ENCODE measurements around the gene IKZF1.

Gene IKZF1

DNA sequence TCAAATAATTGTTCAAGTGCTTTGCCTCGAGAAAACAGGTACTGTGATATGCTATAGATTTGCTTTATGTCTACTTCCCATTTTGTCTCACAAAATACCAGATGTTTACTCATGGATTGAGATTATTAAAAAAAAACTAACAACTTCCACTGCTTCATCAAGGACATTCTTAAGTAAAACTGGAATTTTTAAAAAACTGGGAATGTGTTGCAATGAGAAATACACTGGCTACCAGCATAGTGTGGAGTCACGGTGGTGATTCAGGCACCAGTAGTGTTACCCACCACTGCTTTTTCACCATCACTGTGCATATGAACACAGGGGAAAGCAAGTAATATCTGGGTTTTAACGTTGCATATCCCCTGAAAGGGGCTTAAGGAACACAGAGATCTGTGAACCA is 124.4 kb downstream of the IKZF1 start:
- no peak overlapping the region for H3K9ac ChIP-seq
- H3K4me3 ChIP-seq (IDR thresholded peaks at IDR 0.05; ENCODE audit: insufficient read depth, low read depth, low read length) = no peak overlapping the region
- H4K20me1 ChIP-seq (ENCODE audit: insufficient read depth) = no peaks in the 10 kb centered on the region
- H3K4me2 ChIP-seq = no peak overlapping the region
- H3K79me2 ChIP-seq (ENCODE audit: insufficient read depth, low read depth) = no peaks in the 10 kb centered on the region
- H3K27me3 ChIP-seq (ENCODE audit: insufficient read depth, low read depth) = no peaks in the 10 kb centered on the region
- H3K27ac ChIP-seq = no peak overlapping the region
- no peaks in the 10 kb centered on the region for H3K4me1 ChIP-seq (ENCODE audit: low read depth, poor library complexity, severe bottlenecking)
- TF ChIP-seq, protein P1, sequence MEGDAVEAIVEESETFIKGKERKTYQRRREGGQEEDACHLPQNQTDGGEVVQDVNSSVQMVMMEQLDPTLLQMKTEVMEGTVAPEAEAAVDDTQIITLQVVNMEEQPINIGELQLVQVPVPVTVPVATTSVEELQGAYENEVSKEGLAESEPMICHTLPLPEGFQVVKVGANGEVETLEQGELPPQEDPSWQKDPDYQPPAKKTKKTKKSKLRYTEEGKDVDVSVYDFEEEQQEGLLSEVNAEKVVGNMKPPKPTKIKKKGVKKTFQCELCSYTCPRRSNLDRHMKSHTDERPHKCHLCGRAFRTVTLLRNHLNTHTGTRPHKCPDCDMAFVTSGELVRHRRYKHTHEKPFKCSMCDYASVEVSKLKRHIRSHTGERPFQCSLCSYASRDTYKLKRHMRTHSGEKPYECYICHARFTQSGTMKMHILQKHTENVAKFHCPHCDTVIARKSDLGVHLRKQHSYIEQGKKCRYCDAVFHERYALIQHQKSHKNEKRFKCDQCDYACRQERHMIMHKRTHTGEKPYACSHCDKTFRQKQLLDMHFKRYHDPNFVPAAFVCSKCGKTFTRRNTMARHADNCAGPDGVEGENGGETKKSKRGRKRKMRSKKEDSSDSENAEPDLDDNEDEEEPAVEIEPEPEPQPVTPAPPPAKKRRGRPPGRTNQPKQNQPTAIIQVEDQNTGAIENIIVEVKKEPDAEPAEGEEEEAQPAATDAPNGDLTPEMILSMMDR (conservative IDR thresholded peaks at IDR 0.05; ENCODE audit: low read depth, low read length) = no peak
- no peaks in the 10 kb centered on the region for H3K36me3 ChIP-seq (ENCODE audit: insufficient read depth)
- H2AFZ ChIP-seq (ENCODE audit: low read depth) = no peak overlapping the region

DNA sequence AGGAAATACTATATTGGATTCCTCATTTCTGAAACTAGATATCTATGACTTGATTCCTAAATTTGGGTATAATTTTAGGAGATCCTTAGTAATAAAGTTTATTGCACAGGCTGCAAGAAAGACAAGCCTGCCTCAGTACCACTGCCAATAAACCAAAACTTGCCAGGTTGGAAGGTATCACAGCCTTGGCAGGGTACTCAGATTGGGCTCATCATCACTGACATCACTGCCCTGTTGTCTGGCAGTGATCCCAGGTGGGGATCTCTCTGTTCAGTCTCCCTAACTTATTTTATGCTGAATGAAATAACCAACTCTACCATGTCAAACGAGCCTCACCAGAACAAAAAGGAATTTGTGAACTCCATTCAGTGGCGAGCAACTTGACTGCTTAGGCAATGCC is 126.8 kb downstream of the IKZF1 start:
- H4K20me1 ChIP-seq (ENCODE audit: insufficient read depth) = no peaks in the 10 kb centered on the region
- TF ChIP-seq, protein P1 (conservative IDR thresholded peaks at IDR 0.05; ENCODE audit: low read depth, low read length) = no peak
- no peak overlapping the region for H2AFZ ChIP-seq (ENCODE audit: low read depth)
- H3K4me3 ChIP-seq (IDR thresholded peaks at IDR 0.05; ENCODE audit: insufficient read depth, low read depth, low read length) = no peak overlapping the region
- no peak overlapping the region for H3K4me2 ChIP-seq
- no peaks in the 10 kb centered on the region for H3K27me3 ChIP-seq (ENCODE audit: insufficient read depth, low read depth)
- no peak overlapping the region for H3K9ac ChIP-seq
- no peak overlapping the region for H3K27ac ChIP-seq
- H3K79me2 ChIP-seq (ENCODE audit: insufficient read depth, low read depth) = no peaks in the 10 kb centered on the region
- no peaks in the 10 kb centered on the region for H3K36me3 ChIP-seq (ENCODE audit: insufficient read depth)
- H3K4me1 ChIP-seq (ENCODE audit: low read depth, poor library complexity, severe bottlenecking) = no peaks in the 10 kb centered on the region

DNA sequence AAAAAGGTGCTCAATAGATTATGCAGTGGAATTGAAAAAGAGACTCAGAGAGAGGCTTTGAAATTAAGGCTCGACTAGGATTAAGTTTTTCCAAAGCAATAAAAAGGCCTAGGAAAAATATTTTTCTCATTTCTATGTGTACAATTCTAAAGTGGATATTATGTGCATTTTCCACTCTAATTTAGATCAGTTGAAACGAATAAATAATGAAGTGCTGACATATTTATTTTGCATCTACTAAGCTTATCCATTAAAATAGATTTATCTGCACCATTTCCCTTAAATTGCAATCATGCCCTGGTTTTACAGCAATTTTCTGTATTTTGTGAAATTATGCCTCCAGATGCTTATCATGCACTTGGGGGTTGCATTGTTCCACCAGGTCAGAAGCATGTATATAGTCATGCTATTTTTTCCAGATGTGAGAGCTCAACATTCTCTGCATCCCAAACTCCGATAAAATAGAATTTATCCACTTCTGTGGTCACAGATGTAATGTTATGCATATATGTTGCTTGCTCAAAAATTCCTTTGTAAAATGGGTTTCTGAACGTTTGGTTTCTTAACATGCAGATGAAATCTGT is 127.3 kb downstream of the IKZF1 start:
- Histone ChIP-seq H3K27me3 (ENCODE audit: insufficient read depth, low read depth) (no peaks in the 10 kb centered on the region), H3K9ac (no peak overlapping the region), H3K4me3 (IDR thresholded peaks at IDR 0.05; ENCODE audit: insufficient read depth, low read depth, low read length) (no peak overlapping the region), H3K27ac (no peak overlapping the region), H4K20me1 (ENCODE audit: insufficient read depth) (no peaks in the 10 kb centered on the region), H3K79me2 (ENCODE audit: insufficient read depth, low read depth) (no peaks in the 10 kb centered on the region), H3K4me1 (ENCODE audit: low read depth, poor library complexity, severe bottlenecking) (no peaks in the 10 kb centered on the region), H3K36me3 (ENCODE audit: insufficient read depth) (no peaks in the 10 kb centered on the region), H3K4me2 (no peak overlapping the region), H2AFZ (ENCODE audit: low read depth) (no peak overlapping the region)
- TF ChIP-seq, protein P1 (conservative IDR thresholded peaks at IDR 0.05; ENCODE audit: low read depth, low read length) = no peak

DNA sequence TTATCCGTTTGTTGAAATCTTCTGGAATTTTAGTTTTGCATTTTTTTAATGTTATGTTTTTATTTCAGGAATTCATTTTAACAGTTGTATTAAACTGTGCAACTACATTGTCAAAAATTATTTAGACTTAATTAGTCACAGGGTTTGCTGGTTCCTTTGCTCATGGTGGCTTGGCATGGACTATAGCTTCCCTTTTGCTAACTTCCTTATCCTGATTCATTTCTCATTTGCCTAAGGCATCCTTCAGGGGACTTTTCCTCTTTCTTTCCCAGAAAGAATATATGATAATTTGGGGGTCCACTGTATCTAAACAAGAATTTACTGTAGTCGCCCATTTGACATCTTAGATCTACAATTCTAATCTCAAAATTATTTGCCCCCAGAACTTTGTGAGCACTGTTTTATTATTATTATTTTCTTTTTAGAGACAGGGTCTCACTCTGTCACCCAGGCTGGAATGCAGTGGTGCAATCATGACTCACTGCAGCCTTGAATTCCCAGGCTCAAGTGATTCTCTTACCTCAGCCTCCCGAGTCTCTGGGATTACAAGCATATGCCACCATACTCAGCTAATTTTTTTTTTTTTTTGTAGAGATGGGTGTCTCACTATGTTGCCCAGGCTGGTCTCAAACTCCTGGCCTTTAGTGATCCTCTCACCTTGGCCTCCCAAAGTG is 131.8 kb downstream of the IKZF1 start:
- TF ChIP-seq, protein P1 (conservative IDR thresholded peaks at IDR 0.05; ENCODE audit: low read depth, low read length) = no peak

More for the DNA sequence above, 131.8 kb downstream of the IKZF1 start:
- no peak overlapping the region for H2AFZ ChIP-seq (ENCODE audit: low read depth)
- H3K79me2 ChIP-seq (ENCODE audit: insufficient read depth, low read depth) = no peaks in the 10 kb centered on the region
- no peak overlapping the region for H3K27ac ChIP-seq
- H3K36me3 ChIP-seq (ENCODE audit: insufficient read depth) = no peaks in the 10 kb centered on the region
- H3K4me1 ChIP-seq (ENCODE audit: low read depth, poor library complexity, severe bottlenecking) = no peaks in the 10 kb centered on the region
- no peak overlapping the region for H3K9ac ChIP-seq
- no peaks in the 10 kb centered on the region for H3K27me3 ChIP-seq (ENCODE audit: insufficient read depth, low read depth)
- H3K4me3 ChIP-seq (IDR thresholded peaks at IDR 0.05; ENCODE audit: insufficient read depth, low read depth, low read length) = no peak overlapping the region
- no peaks in the 10 kb centered on the region for H4K20me1 ChIP-seq (ENCODE audit: insufficient read depth)
- no peak overlapping the region for H3K4me2 ChIP-seq
